ENCODE data around the gene TTL. TPM values are rescaled to one million over a fixed set of nuclear protein-coding genes. Genes with fewer than 3 reads are reported as not detected.

The TTL gene
- polyA plus RNA-seq, 3 donors = 2.7 to 13.9 (median 5.4) TPM

DNA sequence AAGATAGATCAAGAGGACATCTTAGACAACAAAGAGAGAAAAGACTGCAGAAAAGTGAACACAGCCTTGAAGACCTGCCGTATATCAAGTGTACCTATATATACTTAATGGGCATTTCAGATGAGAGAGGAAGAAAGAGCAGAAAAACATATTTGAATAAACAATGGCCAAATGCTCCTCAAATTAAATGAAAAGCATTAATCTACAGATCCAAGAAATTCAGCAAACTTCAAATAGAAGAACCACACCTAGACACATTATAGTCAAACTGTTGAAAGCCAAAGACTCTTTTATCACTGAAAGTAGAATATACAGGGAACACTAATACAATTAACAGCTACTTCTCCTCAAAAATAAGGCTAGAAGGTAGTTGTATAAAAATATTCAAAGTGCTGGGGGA is 18.7 kb upstream of the TTL start:
- DNase-seq = no peak
- H4K20me1 ChIP-seq (ENCODE audit: insufficient read depth, low read length) = no peaks in the 10 kb centered on the region
- H3K27ac Mint-ChIP-seq = no peak overlapping the region
- no peak overlapping the region for H3K27ac ChIP-seq (ENCODE audit: low read depth in 1 of 2, low read length in 2 of 2)
- H3K4me1 Mint-ChIP-seq = no peaks in the 10 kb centered on the region
- H3K4me3 ChIP-seq (replicated peaks in 1 of 3; ENCODE audit: low read depth in 2 of 3, low read length in 3 of 3) = no peak overlapping the region
- H3K27me3 ChIP-seq (ENCODE audit: control insufficient read depth in 2 of 2, insufficient read depth in 2 of 2, low read length in 2 of 2) = peaks cover 0 to 2% of the 10 kb centered on the region in 2 donors
- no peaks in the 10 kb centered on the region for H3K36me3 Mint-ChIP-seq
- no CpG with 5 or more reads among the region's 1 CpG for WGBS (ENCODE audit: insufficient coverage)
- H3K9me3 ChIP-seq (replicated peaks in 1 of 2; ENCODE audit: control insufficient read depth in 1 of 2, insufficient read depth in 1 of 2, low read length in 2 of 2) = no peaks in the 10 kb centered on the region
- no peak for TF ChIP-seq CTCF (IDR thresholded peaks at IDR 0.05)
- peaks cover 0 to 1% (median 0%) of the 10 kb centered on the region in 7 donors for H3K9me3 Mint-ChIP-seq
- no peaks in the 10 kb centered on the region for H3K79me2 ChIP-seq (ENCODE audit: insufficient read depth, low read length)
- no peak overlapping the region for H3K4me3 Mint-ChIP-seq
- H2AFZ ChIP-seq (ENCODE audit: insufficient read depth, low read depth, low read length, poor library complexity, severe bottlenecking) = no peak overlapping the region
- no peaks in the 10 kb centered on the region for H3K36me3 ChIP-seq (replicated peaks in 1 of 2; ENCODE audit: control insufficient read depth in 1 of 2, insufficient read depth in 2 of 2, low read length in 2 of 2)
- no peaks in the 10 kb centered on the region for H3K4me1 ChIP-seq (ENCODE audit: control insufficient read depth in 1 of 2, insufficient read depth in 2 of 2, low read length in 2 of 2)
- H3K27me3 Mint-ChIP-seq (ENCODE audit: low read depth in 3 of 3) = peaks cover 6 to 10% (median 7%) of the 10 kb centered on the region in 3 donors
- intact Hi-C loops (cut with micrococcal nuclease) = no loop called here
- no peak overlapping the region for H3K4me2 ChIP-seq (replicated peaks; ENCODE audit: extremely low read depth, low read length, poor library complexity, severe bottlenecking)
- no peak overlapping the region for H3K9ac ChIP-seq (ENCODE audit: insufficient read depth, low read length, poor library complexity, severe bottlenecking)

DNA sequence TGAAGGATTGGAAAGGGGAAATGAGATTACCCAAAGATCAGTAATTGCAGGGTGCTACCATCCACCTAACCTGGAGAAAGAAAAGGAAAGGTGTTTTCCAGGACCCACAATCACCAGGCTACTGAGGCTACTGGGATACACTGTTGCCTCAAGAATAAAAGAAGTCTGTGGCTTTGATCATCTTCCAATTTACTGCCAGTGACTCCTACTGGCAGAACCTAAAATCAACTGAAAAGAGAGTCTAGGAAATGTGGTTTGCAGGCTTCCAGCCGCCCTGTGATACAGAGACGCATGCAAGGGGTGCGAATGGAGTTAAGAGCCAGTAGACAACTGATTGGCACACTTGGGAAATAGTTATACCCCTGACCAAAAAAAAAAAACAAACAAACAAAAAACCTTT is 16.6 kb upstream of the TTL start:
- peaks cover 5 to 10% (median 7%) of the 10 kb centered on the region in 3 donors for H3K27me3 Mint-ChIP-seq (ENCODE audit: low read depth in 3 of 3)
- no peaks in the 10 kb centered on the region for H3K4me1 ChIP-seq (ENCODE audit: control insufficient read depth in 1 of 2, insufficient read depth in 2 of 2, low read length in 2 of 2)
- no peaks in the 10 kb centered on the region for H3K36me3 ChIP-seq (replicated peaks in 1 of 2; ENCODE audit: control insufficient read depth in 1 of 2, insufficient read depth in 2 of 2, low read length in 2 of 2)
- H3K9ac ChIP-seq (ENCODE audit: insufficient read depth, low read length, poor library complexity, severe bottlenecking) = no peak overlapping the region
- H3K27ac ChIP-seq (ENCODE audit: low read depth in 1 of 2, low read length in 2 of 2) = no peak overlapping the region
- no peak overlapping the region for H3K4me3 ChIP-seq (replicated peaks in 1 of 3; ENCODE audit: low read depth in 2 of 3, low read length in 3 of 3)
- peaks cover 0 to 2% of the 10 kb centered on the region in 2 donors for H3K27me3 ChIP-seq (ENCODE audit: control insufficient read depth in 2 of 2, insufficient read depth in 2 of 2, low read length in 2 of 2)
- H3K36me3 Mint-ChIP-seq = no peaks in the 10 kb centered on the region
- H3K4me2 ChIP-seq (replicated peaks; ENCODE audit: extremely low read depth, low read length, poor library complexity, severe bottlenecking) = no peak overlapping the region
- no peak overlapping the region for H2AFZ ChIP-seq (ENCODE audit: insufficient read depth, low read depth, low read length, poor library complexity, severe bottlenecking)
- no peak overlapping the region for H3K27ac Mint-ChIP-seq
- peaks cover 0 to 4% (median 0%) of the 10 kb centered on the region in 7 donors for H3K9me3 Mint-ChIP-seq
- DNase-seq = no peak
- H3K79me2 ChIP-seq (ENCODE audit: insufficient read depth, low read length) = no peaks in the 10 kb centered on the region
- intact Hi-C loops (cut with micrococcal nuclease) = no loop called here
- no peak for TF ChIP-seq CTCF (IDR thresholded peaks at IDR 0.05)
- no peaks in the 10 kb centered on the region for H3K4me1 Mint-ChIP-seq
- no peaks in the 10 kb centered on the region for H3K9me3 ChIP-seq (replicated peaks in 1 of 2; ENCODE audit: control insufficient read depth in 1 of 2, insufficient read depth in 1 of 2, low read length in 2 of 2)
- whole genome bisulfite sequencing (ENCODE audit: insufficient coverage) = no CpG with 5 or more reads among the region's 3 CpGs
- no peaks in the 10 kb centered on the region for H4K20me1 ChIP-seq (ENCODE audit: insufficient read depth, low read length)
- no peak overlapping the region for H3K4me3 Mint-ChIP-seq

Measured in CD14-positive monocyte (primary cell).